Urothelium cell line (cell line): ENCODE measurements around the gene SH3PXD2A.
"Not testable (repeated sequence)": the region's sequence is repeated elsewhere in the genome, so short reads cannot be mapped to it uniquely, and the experiment has no call there.

Experiments
- DNase-seq: peaks from one replicate; pipeline ENCODE4 v3.0.0; 2011; ENCODE audit warnings: low spot score, mixed read lengths
- FAIRE-seq: peaks from 2 replicates; lab custom pipeline; 2011; peaks lifted over from hg19 to GRCh38; lab: Jason Lieb, UNC

Gene SH3PXD2A

GRCh38 chr10:103731026-103731425, 124.3 kb downstream of the SH3PXD2A start:
- FAIRE-seq, DNase-seq: not testable (repeated sequence)

- DNase-seq: no peak
Observed at GRCh38 chr10:103729851-103730250, 125.5 kb downstream of the SH3PXD2A start.

GRCh38 chr10:103727991-103728689, 127.2 kb downstream of the SH3PXD2A start:
- FAIRE-seq: peak; percentile 27
- no peak for DNase-seq

More at GRCh38 chr10:103729851-103730250, 125.5 kb downstream of the SH3PXD2A start:
- FAIRE-seq: no peak

GRCh38 chr10:103727546-103727963, 127.8 kb downstream of the SH3PXD2A start:
- FAIRE-seq (no peak), DNase-seq (no peak)

- FAIRE-seq (no peak), DNase-seq (no peak)
Observed at GRCh38 chr10:103726637-103727036, 128.7 kb downstream of the SH3PXD2A start.

GRCh38 chr10:103725242-103725641, 130.1 kb downstream of the SH3PXD2A start:
- DNase-seq (no peak), FAIRE-seq (peak; percentile 35)

GRCh38 chr10:103724771-103725170, 130.6 kb downstream of the SH3PXD2A start:
- FAIRE-seq (no peak), DNase-seq (no peak)

- DNase-seq (no peak), FAIRE-seq (no peak)
Observed at GRCh38 chr10:103724074-103724473, 131.3 kb downstream of the SH3PXD2A start.

- FAIRE-seq (no peak), DNase-seq (no peak)
Observed at GRCh38 chr10:103723557-103723956, 131.8 kb downstream of the SH3PXD2A start.

- no peak for FAIRE-seq
- DNase-seq: no peak
Observed at GRCh38 chr10:103722632-103723031, 132.7 kb downstream of the SH3PXD2A start.

- DNase-seq (no peak), FAIRE-seq (no peak)
Observed at GRCh38 chr10:103720964-103721335, 134.4 kb downstream of the SH3PXD2A start.

- DNase-seq: no peak
- FAIRE-seq: no peak
Observed at GRCh38 chr10:103720328-103720963, 134.9 kb downstream of the SH3PXD2A start.

- FAIRE-seq (peak; percentile 17), DNase-seq (no peak)
Observed at GRCh38 chr10:103719036-103719435, 136.3 kb downstream of the SH3PXD2A start.

GRCh38 chr10:103718247-103718620, 137.1 kb downstream of the SH3PXD2A start:
- DNase-seq (no peak), FAIRE-seq (no peak)

GRCh38 chr10:103717341-103718246, 137.8 kb downstream of the SH3PXD2A start:
- FAIRE-seq: no peak
- DNase-seq: no peak

- DNase-seq: no peak
- FAIRE-seq: peak; percentile 53
Observed at GRCh38 chr10:103716206-103717160, 138.9 kb downstream of the SH3PXD2A start.

GRCh38 chr10:103715430-103715829, 139.9 kb downstream of the SH3PXD2A start:
- peak; percentile 13 for FAIRE-seq

GRCh38 chr10:103714232-103714891, 141.0 kb downstream of the SH3PXD2A start:
- FAIRE-seq: no peak

More at GRCh38 chr10:103715430-103715829, 139.9 kb downstream of the SH3PXD2A start:
- DNase-seq: peak; percentile 43

GRCh38 chr10:103713676-103714075, 141.7 kb downstream of the SH3PXD2A start:
- no peak for DNase-seq
- no peak for FAIRE-seq

More at GRCh38 chr10:103714232-103714891, 141.0 kb downstream of the SH3PXD2A start:
- no peak for DNase-seq
